HG03460 (cell line): ENCODE measurements around the gene B3GALNT1.

Experiments
- ATAC-seq: cut with Tn5 transposase; IDR thresholded peaks from one replicate; pipeline ENCODE4 v1.9.1; 2021; ENCODE audit not compliant: unreplicated experiment

The B3GALNT1 gene, protein sequence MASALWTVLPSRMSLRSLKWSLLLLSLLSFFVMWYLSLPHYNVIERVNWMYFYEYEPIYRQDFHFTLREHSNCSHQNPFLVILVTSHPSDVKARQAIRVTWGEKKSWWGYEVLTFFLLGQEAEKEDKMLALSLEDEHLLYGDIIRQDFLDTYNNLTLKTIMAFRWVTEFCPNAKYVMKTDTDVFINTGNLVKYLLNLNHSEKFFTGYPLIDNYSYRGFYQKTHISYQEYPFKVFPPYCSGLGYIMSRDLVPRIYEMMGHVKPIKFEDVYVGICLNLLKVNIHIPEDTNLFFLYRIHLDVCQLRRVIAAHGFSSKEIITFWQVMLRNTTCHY

GRCh38 chr3:161104561-161105551 lies at the start of gene B3GALNT1:
B3GALNT1 (minus strand) TSS chr3:161105349; CDS start chr3:161086754, 18,595 bp downstream.
- peak; percentile 73 for ATAC-seq

- no peak for ATAC-seq
Observed at GRCh38 chr3:161153480-161153879, 48.3 kb upstream of the B3GALNT1 start.

GRCh38 chr3:161150001-161150525 lies 44.9 kb upstream of the B3GALNT1 start:
- ATAC-seq = no peak

DNA sequence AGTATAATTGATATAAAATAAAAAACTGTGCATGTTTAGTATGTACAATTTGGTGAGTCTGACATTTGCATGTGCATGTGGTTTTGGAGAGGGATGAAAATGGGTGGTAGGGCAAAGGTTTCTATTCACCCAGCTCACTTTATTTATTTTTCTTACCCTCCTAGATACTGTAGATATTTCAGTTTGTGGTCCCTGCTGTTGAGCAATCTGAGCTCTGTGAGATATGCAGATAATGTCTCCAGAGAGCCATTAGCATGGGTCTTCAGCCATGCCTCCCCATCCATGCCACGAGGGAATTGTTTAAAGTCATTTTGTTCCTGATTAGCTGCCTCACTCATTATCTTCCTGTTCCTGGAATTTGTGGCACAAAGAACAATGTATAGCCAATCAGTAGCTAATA lies 44.4 kb upstream of the B3GALNT1 start:
- no peak for ATAC-seq

DNA sequence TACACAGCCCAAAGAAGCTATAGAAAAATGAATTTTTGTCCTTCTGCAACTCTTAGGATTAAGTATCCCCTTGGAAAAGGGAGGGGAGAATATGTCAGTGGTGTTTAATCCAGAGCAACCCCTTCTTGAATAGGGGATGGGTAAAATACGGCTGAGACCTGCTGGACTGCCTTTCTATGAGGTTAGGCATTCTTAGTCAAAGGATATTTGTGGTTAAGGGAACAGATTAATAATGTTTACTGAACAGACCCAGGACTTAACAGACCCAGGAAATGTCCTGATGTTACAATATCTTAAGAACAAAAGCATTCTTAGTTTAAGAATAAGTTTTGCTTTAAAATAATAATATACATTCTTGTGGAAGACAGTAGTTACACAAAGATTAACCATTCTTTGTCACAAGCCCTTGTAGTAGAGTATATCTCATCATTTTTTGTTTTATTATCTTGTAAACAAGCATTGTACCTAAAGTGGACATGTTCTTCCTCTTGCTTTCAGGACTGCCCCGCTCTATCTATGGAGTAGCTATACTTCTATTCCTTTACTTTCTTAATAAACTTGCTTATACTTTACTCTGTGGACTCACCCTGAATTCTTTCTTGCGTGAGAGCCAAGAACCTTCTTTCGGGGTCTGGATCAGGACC lies 43.8 kb upstream of the B3GALNT1 start:
- no peak for ATAC-seq

DNA sequence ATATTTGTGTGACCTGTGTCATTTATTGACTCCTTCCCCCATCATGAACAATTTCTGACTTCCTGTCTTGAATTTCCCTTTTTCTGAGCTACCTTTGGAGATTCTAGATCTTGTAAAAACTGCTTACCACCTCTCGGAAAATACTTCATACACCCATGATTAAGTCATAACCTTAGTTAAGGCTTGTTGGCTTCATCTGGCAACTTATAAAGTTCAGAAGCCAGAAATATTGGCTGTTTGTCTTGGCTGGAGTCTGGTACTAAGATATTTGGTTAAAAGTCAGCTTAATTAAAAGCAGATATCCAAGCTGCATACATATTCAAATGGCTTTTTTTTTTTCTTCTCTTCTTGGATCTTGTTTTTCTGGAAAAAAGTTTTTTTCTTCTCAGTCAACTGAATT lies 37.3 kb upstream of the B3GALNT1 start:
- no peak for ATAC-seq

DNA sequence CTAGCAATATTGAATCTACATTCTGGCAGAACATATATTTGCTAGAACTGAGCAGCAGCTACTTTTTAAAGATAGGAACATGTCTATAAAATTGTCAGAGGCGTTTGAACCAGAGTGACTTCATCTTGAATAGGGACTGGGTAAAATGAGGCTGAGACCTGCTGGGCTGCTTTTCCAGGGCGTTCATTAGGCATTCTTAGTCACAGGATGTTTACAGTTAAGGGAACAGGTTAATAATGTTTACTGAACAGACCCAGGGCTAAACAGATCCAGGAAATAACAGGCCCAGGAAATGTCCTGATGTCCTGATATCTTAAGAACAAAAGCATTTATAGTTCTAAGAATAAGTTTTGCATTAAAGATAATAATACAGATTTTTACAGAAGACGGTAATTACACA lies 34.5 kb upstream of the B3GALNT1 start:
- ATAC-seq = no peak

- no peak for ATAC-seq
Observed at GRCh38 chr3:161137260-161137659, 32.1 kb upstream of the B3GALNT1 start.

DNA sequence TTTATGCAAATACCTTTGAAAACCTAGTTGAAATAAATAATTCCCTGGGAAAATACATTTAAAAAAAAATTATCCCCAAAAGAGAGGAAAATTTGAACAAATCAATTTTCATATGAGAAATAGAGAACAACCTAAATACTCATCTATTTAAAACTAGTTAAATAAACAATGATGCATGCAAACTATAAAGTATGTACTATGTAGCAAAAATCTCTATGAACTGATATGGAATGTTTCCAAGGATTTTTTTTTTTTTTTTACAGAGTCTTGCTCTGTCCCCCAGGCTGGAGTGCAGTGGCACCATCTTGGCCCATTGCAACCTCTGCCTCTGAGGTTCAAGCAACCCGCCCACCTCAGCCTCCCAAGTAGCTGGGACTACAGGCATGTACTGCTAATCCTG lies 27.2 kb upstream of the B3GALNT1 start:
- no peak for ATAC-seq

DNA sequence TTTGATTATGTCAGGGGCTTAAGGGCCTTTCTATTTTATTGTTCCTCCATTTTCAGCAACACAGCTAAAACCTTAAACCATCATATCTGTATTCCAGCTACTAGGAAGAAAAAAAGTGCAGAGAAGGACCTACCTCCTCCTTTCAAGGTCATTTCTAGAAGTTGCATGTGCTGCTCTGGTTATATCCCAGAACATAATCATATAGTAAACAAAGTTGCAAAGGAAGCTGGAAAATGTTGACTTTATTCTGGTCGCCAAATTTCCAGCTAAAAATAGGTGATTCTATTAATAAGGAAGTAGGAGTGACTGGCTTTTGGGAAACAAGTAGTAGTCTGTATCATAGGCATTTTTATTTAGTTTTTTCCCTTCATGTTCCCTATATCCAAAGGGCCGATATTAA lies 21.3 kb upstream of the B3GALNT1 start:
- ATAC-seq = no peak

DNA sequence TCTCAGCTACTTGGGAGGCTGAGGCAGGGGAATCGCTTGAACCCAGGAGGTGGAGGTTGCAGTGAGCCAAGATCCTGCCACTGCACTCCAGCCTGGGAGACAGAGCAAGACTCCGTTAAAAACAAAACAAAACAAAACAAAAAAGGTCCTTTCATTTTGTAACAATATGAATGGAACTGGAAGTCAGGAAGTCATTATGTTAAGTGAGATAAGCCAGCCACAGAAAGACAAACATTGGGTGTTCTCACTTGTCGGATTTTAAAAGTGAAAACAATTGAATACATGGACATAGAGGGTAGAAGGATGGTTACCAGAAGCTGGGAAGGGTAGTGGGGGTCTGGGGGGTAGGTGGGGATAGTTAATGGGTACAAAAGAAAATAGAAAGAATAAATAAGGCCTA lies 12.5 kb upstream of the B3GALNT1 start:
- ATAC-seq = no peak

- no peak for ATAC-seq
Observed at GRCh38 chr3:161108840-161109239, 3.7 kb upstream of the B3GALNT1 start.

DNA sequence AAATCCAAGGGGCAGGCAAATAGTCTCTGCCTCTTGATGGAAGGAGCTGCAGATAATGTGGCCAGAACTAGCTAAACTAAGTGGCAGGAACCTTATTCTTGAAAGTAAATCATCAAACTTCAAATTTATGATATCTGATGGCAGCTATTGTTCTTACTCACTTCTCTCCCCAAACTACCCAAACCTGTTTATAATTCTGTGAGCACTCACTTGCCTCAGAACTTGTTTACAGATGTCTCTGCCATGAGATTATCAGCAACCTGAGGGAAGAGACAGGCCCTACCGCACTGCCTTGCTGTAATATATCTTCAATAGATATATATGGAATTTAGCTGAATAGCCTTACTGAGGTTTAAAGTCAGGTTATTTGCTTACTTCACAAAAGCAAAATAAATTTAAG lies 2.2 kb upstream of the B3GALNT1 start:
- no peak for ATAC-seq

DNA sequence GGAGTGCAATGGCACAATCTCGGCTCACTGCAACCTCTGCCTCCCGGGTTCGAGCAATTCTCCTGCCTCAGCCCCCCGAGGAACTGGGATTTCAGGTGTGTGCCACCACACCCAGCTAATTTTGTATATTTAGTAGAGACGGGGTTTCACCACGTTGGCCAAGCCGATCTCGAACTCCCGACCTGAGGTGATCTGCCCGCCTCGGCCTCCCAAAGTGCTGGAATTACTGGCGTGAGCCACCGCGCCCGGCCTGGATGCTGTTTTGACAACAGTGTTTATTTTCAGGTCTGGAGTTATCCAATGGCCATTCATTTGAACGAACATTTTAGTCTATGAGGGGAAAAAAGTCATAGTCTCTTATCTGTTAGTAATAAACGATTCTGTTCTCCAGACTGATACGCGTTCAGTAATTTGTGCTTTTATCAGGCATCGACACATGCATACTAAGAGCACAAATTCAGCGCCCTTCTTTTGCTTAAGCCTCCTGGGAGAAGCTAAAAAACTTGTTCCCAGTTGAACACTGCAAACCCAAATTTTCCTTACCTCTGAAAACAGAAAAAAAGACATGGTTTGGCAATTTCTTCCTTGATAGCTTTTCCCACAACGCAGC lies 1.3 kb downstream of the B3GALNT1 start:
- ATAC-seq = no peak

GRCh38 chr3:161101609-161102008 lies 3.5 kb downstream of the B3GALNT1 start:
- no peak for ATAC-seq

- no peak for ATAC-seq
Observed at GRCh38 chr3:161100994-161101393, 4.2 kb downstream of the B3GALNT1 start.

DNA sequence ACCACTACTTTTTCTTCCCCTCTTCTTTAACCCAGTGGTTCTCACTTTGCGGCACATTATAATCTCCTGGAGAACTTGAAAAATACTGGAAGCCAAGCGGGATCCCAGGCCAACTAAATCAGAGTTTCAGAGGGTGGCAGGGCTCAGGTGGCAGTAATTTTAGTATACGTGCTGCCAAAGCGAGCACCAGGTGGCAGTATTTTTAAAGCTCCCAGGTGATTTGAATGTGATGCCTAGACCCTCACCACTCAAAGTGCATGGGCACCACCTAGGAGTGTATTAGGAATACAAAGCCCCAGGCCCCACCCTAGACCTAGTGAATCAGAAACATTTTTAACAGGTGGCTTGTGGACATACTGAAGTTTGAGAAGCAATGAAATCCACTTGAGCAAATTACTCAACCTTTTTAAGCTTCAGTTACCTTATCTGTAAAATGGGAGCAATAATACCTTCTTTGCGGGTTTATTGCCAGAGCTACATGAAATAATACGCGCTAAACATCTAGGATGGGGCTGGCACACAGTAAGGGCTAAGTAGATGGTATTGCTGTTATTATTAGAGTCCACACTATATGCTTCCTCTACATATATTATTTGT lies 8.3 kb downstream of the B3GALNT1 start:
- no peak for ATAC-seq

GRCh38 chr3:161093895-161094294 lies 11.3 kb downstream of the B3GALNT1 start:
- ATAC-seq = no peak

- ATAC-seq = no peak
Observed at GRCh38 chr3:161084277-161084676, 20.9 kb downstream of the B3GALNT1 start.

DNA sequence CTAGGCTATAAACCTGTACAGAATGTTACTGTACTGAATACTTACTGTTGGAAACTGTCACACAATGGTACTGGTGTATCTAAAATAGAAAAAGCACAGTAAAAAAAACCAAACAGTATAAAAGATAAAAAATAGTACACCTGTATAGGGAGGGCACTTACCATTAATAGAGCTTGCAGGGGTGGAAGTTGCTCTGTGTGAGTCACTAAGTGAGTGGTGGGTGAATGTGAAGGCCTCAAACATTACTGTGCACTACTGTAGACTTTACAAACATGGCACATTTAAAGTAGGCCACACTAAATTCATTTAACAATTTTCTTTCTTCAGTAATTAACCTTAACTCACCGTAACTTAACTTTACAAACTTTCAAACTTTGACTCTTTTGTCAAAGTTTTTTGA lies 22.0 kb downstream of the B3GALNT1 start:
- ATAC-seq = no peak
